Thoracic aorta (tissue), 2 donors: Measurements from ENCODE around the gene EMC8. TPM values are rescaled to one million over a fixed set of nuclear protein-coding genes. Genes with fewer than 3 reads are reported as not detected.

Experiments
- ATAC-seq: fragments of 150-250 bp; one replicate; pipeline ENCODE4 v1.8.0; 2017; ENCODE audit warnings: low read depth; ENCODE audit not compliant: insufficient number of reproducible peaks, low FRiP score
- DNase-seq: peaks from one replicate; pipeline ENCODE4 v3.0.0-alpha.2; 2020; ENCODE audit warnings: low spot score
- H3K27ac ChIP-seq, 2 donors: fragments of 200-600 bp; sonication (generic); 1 replicate in 1 of 2; 2 replicates in 1 of 2; pipeline ENCODE4 v1.5.1; 2016; ENCODE audit warnings: mild to moderate bottlenecking in 2 of 2, moderate library complexity in 2 of 2
- H3K27me3 ChIP-seq: fragments of 200-600 bp; sonication (generic); replicated peaks from 2 replicates; pipeline ENCODE4 v1.6.0; 2016; ENCODE audit warnings: mild to moderate bottlenecking; ENCODE audit not compliant: insufficient read depth
- H3K36me3 ChIP-seq: fragments of 200-600 bp; sonication (generic); one replicate; pipeline ENCODE4 v1.5.1; 2016
- H3K4me1 ChIP-seq, 2 donors: fragments of 200-600 bp; sonication (generic); 1 replicate in 1 of 2; 2 replicates in 1 of 2; pipeline versions ENCODE4 v1.5.1 to v1.6.0; 2016; ENCODE audit warnings: low read depth in 2 of 2, mild to moderate bottlenecking in 1 of 2; ENCODE audit not compliant: control insufficient read depth in 1 of 2
- H3K4me3 ChIP-seq: fragments of 200-600 bp; sonication (generic); 2 replicates; pipeline ENCODE4 v1.5.1; 2016; ENCODE audit warnings: mild to moderate bottlenecking
- H3K9me3 ChIP-seq: fragments of 200-600 bp; sonication (generic); 2 replicates; pipeline ENCODE4 v1.5.1; 2016
- CTCF ChIP-seq: fragments of 200-600 bp; sonication (generic); IDR thresholded peaks from one replicate; pipeline ENCODE4 v1.5.1; 2019; ENCODE audit warnings: antibody characterized with exemption
- total RNA-seq, 2 donors: library from RNA; depleted of rRNA; stranded (reverse); fragments of >200 nt; gene quantifications; one replicate each; pipeline versions ENCODE4 v1.1.0 to v1.2.3, GENCODE V29; 2016

Gene EMC8
- total RNA-seq, 2 donors from 2014 or later: 30.7 to 36.6 TPM

DNA sequence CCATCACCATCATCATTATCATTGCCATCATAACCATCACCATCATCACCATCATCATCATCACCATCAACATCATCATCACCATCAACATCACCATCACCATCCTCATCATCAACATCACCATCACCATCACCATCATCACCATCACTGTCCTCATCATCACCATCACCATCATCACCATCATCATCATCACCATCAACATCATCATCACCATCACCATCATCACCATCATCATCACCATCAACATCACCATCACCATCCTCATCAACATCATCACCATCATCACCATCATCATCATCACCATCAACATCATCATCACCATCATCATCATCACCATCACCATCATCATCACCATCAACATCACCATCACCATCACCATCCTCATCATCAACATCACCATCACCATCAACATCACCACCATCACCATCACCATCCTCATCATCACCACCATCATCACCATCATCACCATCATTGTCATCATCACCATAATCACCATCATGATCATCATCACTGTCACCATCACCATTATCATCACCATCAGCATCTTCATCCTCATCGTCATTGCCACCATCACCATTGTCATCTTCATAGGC is 24.1 kb upstream of the EMC8 start:
- H3K9me3 ChIP-seq: no peaks in the 10 kb centered on the region
- no peak for TF ChIP-seq CTCF
- peaks cover 5% of the 10 kb centered on the region for H3K27me3 ChIP-seq
- ATAC-seq (no peak), DNase-seq (no peak)
- no peak overlapping the region for H3K27ac ChIP-seq
- H3K36me3 ChIP-seq: no peaks in the 10 kb centered on the region
- H3K4me3 ChIP-seq: no peak overlapping the region
- H3K4me1 ChIP-seq: no peaks in the 10 kb centered on the region

DNA sequence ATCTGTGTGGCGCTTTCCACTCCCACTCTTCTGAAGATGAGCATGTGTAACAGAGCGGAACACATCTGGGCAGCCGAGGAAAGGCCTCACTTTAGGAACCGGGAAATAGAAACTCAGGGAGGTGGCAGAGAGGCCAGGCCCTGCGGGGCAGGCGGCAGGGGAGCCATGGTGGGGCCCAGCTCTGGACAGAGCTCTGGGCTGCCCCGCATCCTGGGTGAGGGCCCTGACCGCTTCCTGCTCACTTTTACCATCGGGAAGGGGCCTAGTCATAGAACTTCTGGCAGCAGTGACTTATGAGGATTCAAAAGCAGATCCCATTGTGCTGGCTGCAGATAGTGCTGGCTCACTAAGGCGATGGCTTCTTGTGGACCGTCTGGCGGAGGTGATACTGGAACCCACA is 22.8 kb upstream of the EMC8 start:
- no peak for ATAC-seq
- peaks cover 5% of the 10 kb centered on the region for H3K27me3 ChIP-seq
- no peaks in the 10 kb centered on the region for H3K36me3 ChIP-seq
- no peak for DNase-seq
- H3K4me1 ChIP-seq: no peaks in the 10 kb centered on the region
- no peak for TF ChIP-seq CTCF
- no peaks in the 10 kb centered on the region for H3K9me3 ChIP-seq
- no peak overlapping the region for H3K27ac ChIP-seq
- no peak overlapping the region for H3K4me3 ChIP-seq

- Histone ChIP-seq H3K4me3 (no peak overlapping the region), H3K27me3 (peaks cover 5% of the 10 kb centered on the region), H3K27ac (no peak overlapping the region), H3K36me3 (no peaks in the 10 kb centered on the region), H3K9me3 (no peaks in the 10 kb centered on the region), H3K4me1 (no peaks in the 10 kb centered on the region)
- TF ChIP-seq CTCF: peak; percentile 93
- ATAC-seq (no peak), DNase-seq (no peak)
Observed at GRCh38 chr16:85821390-85822135, 22.2 kb upstream of the EMC8 start.

- H3K4me3 ChIP-seq: no peak overlapping the region
- no peak for TF ChIP-seq CTCF
- H3K4me1 ChIP-seq: no peaks in the 10 kb centered on the region
- H3K27ac ChIP-seq: no peak overlapping the region
- H3K27me3 ChIP-seq: peaks cover 5% of the 10 kb centered on the region
- H3K36me3 ChIP-seq: no peaks in the 10 kb centered on the region
- DNase-seq: no peak
- H3K9me3 ChIP-seq: no peaks in the 10 kb centered on the region
- ATAC-seq: no peak
Observed at GRCh38 chr16:85820604-85821372, 21.4 kb upstream of the EMC8 start.

DNA sequence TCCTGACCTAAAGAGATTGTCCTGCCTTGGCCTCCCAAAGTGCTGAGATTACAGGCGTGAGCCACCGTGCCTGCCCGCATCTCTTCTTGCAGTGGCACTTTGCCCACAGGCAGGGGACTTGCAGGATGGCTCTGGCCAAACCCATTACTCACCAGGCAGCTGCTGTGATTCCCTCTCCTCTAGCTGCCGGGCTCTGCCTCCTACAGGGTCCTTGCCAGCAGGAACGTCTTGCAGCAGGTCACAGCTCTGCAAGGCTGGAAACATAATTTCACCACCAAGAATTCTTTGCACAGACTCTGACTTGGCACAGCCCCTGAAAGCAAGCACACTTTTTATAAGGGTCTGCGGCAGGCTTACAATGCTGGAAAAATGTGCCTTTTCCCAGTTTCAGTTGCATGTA is 20.4 kb upstream of the EMC8 start:
- Histone ChIP-seq H3K9me3 (no peaks in the 10 kb centered on the region), H3K36me3 (no peaks in the 10 kb centered on the region), H3K27me3 (peaks cover 5% of the 10 kb centered on the region), H3K27ac (no peak overlapping the region), H3K4me1 (no peaks in the 10 kb centered on the region), H3K4me3 (no peak overlapping the region)
- DNase-seq: no peak
- no peak for ATAC-seq
- no peak for TF ChIP-seq CTCF
